HepG2 (cell line): Measurements from ENCODE around the gene NPBWR2. TPM values are rescaled to one million over a fixed set of nuclear protein-coding genes. Genes with fewer than 3 reads are reported as not detected.

Experiments
- ATF3 ChIP-seq: sonication (generic); formaldehyde crosslinking; IDR thresholded peaks from 2 replicates; pipeline ENCODE4 v1.4.0; 2020; ENCODE audit warnings: missing genetic modification reagents
- CENPX ChIP-seq: sonication (generic); formaldehyde crosslinking; IDR thresholded peaks from 2 replicates; pipeline ENCODE4 v1.9.0; 2021; ENCODE audit warnings: mild to moderate bottlenecking, missing genetic modification reagents, moderate library complexity
- DMAP1 ChIP-seq: IDR thresholded peaks from 2 replicates; pipeline ENCODE4 v1.6.1; 2016
- FOXM1 ChIP-seq: sonication (generic); formaldehyde crosslinking; IDR thresholded peaks from 2 replicates; pipeline ENCODE4 v1.5.0; 2020; ENCODE audit warnings: missing genetic modification reagents
- FOXO1 ChIP-seq: sonication (generic); formaldehyde crosslinking; IDR thresholded peaks from 2 replicates; pipeline ENCODE4 v1.4.0; 2020; ENCODE audit warnings: missing genetic modification reagents
- HNRNPK ChIP-seq: fragments of 200-400 bp; formaldehyde crosslinking; IDR thresholded peaks from 2 replicates; pipeline ENCODE4 v1.6.1; 2018; ENCODE audit warnings: low read length, low read depth, moderate library complexity, mild to moderate bottlenecking; ENCODE audit not compliant: poor library complexity, severe bottlenecking
- IKZF1 ChIP-seq: fragments of 450-650 bp; IDR thresholded peaks from 2 replicates; pipeline ENCODE4 v1.7.1; 2016
- IRF2 ChIP-seq: IDR thresholded peaks from 2 replicates; pipeline ENCODE4 v1.6.1; 2018; ENCODE audit warnings: missing genetic modification reagents, missing compliant biosample characterization
- KLF12 ChIP-seq: sonication (generic); formaldehyde crosslinking; IDR thresholded peaks from 2 replicates; pipeline ENCODE4 v1.4.0; 2020; ENCODE audit warnings: missing genetic modification reagents, borderline replicate concordance
- NR1H2 ChIP-seq: sonication (generic); formaldehyde crosslinking; IDR thresholded peaks from 2 replicates; pipeline ENCODE4 v1.8.1; 2022; ENCODE audit warnings: low read depth, missing genetic modification reagents, borderline replicate concordance
- RARA ChIP-seq: IDR thresholded peaks from 2 replicates; pipeline ENCODE4 v1.6.1; 2016; ENCODE audit warnings: missing genetic modification reagents, missing compliant biosample characterization
- SNAPC2 ChIP-seq: sonication (generic); formaldehyde crosslinking; IDR thresholded peaks from 2 replicates; pipeline ENCODE4 v1.8.1; 2022; ENCODE audit warnings: mild to moderate bottlenecking, missing genetic modification reagents
- TARDBP ChIP-seq: sonication (generic); formaldehyde crosslinking; IDR thresholded peaks from 2 replicates; pipeline ENCODE4 v1.8.0; 2022; ENCODE audit warnings: mild to moderate bottlenecking, missing genetic modification reagents
- THAP9 ChIP-seq: sonication (generic); formaldehyde crosslinking; IDR thresholded peaks from 2 replicates; pipeline ENCODE4; 2020; ENCODE audit warnings: missing genetic modification reagents, mild to moderate bottlenecking, borderline replicate concordance
- TRAFD1 ChIP-seq: sonication (generic); formaldehyde crosslinking; IDR thresholded peaks from 2 replicates; pipeline ENCODE4 v1.5.1; 2020; ENCODE audit warnings: missing genetic modification reagents, mild to moderate bottlenecking, borderline replicate concordance
- XRCC5 ChIP-seq: fragments of 200-400 bp; formaldehyde crosslinking; optimal IDR thresholded peaks from 2 replicates; pipeline ENCODE3; 2017; ENCODE audit warnings: mild to moderate bottlenecking, low read length
- ZFP36L2 ChIP-seq: sonication (generic); formaldehyde crosslinking; IDR thresholded peaks from 2 replicates; pipeline ENCODE4 v1.4.0; 2020; ENCODE audit warnings: missing genetic modification reagents
- ZFP41 ChIP-seq: sonication (generic); formaldehyde crosslinking; IDR thresholded peaks from 2 replicates; pipeline ENCODE4 v1.4.0; 2020; ENCODE audit warnings: mild to moderate bottlenecking, missing genetic modification reagents, borderline replicate concordance
- ZNF143 ChIP-seq: sonication (generic); formaldehyde crosslinking; IDR thresholded peaks from 2 replicates; pipeline ENCODE4 v1.4.0; 2020; ENCODE audit warnings: missing genetic modification reagents
- ZNF224 ChIP-seq: sonication (generic); formaldehyde crosslinking; IDR thresholded peaks from 2 replicates; pipeline ENCODE4 v1.5.0; 2020; ENCODE audit warnings: mild to moderate bottlenecking, missing genetic modification reagents
- ZNF891 ChIP-seq: sonication (generic); formaldehyde crosslinking; IDR thresholded peaks from 2 replicates; pipeline ENCODE4 v1.5.0; 2020; ENCODE audit warnings: mild to moderate bottlenecking, missing genetic modification reagents
- polyA plus RNA-seq, 8 experiments: library from polyadenylated mRNA; depleted of rRNA in 3 of 8; stranded (reverse) in 7 of 8; unstranded in 1 of 8; fragments of >200 nt; fragmentation: Illumina TruSeq in 4 of 8; extraction: Trizol in 4 of 8; gene quantifications; 2 replicates each; pipeline versions ENCODE4 v1.2.1 to v1.2.3, GENCODE V29; 2011 to 2016; ENCODE audit warnings: low read depth in 4 of 8, missing spikeins in 1 of 8, mixed read lengths in 1 of 8; ENCODE audit not compliant: insufficient read depth in 1 of 8
- total RNA-seq, 5 experiments: library from RNA; depleted of rRNA; stranded (reverse); fragments of >200 nt; fragmentation: Illumina TruSeq; extraction: Trizol; gene quantifications; 2 replicates each; pipeline ENCODE4 v1.2.3, GENCODE V29; 2016; ENCODE audit warnings: low read depth in 1 of 5
- TF ChIP-seq, protein P1 (sequence below): fragments of 450-650 bp; IDR thresholded peaks from 2 replicates; pipeline ENCODE4 v1.6.1; 2017; ENCODE audit warnings: mild to moderate bottlenecking
- TF ChIP-seq, protein P2 (sequence below): sonication (generic); formaldehyde crosslinking; IDR thresholded peaks from 2 replicates; pipeline ENCODE4 v1.4.0; 2020; ENCODE audit warnings: mild to moderate bottlenecking, missing genetic modification reagents

NPBWR2 gene
- total and polyA plus RNA-seq, 2 of the 13 experiments (the other 11 are each of a cell fraction or from before 2014, with no cell fraction given): not detected

GRCh38 chr20:64063389-64064144, 43.8 kb downstream of the NPBWR2 start (continued):
- TF ChIP-seq, protein P1, sequence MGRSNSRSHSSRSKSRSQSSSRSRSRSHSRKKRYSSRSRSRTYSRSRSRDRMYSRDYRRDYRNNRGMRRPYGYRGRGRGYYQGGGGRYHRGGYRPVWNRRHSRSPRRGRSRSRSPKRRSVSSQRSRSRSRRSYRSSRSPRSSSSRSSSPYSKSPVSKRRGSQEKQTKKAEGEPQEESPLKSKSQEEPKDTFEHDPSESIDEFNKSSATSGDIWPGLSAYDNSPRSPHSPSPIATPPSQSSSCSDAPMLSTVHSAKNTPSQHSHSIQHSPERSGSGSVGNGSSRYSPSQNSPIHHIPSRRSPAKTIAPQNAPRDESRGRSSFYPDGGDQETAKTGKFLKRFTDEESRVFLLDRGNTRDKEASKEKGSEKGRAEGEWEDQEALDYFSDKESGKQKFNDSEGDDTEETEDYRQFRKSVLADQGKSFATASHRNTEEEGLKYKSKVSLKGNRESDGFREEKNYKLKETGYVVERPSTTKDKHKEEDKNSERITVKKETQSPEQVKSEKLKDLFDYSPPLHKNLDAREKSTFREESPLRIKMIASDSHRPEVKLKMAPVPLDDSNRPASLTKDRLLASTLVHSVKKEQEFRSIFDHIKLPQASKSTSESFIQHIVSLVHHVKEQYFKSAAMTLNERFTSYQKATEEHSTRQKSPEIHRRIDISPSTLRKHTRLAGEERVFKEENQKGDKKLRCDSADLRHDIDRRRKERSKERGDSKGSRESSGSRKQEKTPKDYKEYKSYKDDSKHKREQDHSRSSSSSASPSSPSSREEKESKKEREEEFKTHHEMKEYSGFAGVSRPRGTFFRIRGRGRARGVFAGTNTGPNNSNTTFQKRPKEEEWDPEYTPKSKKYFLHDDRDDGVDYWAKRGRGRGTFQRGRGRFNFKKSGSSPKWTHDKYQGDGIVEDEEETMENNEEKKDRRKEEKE: no peak
- TF ChIP-seq THAP9 (CRISPR knock-in tag) (no peak), ATF3 (CRISPR knock-in tag) (no peak; the same call in 1 of the 2 replicates), RARA (CRISPR knock-in tag) (no peak), ZFP41 (CRISPR knock-in tag) (peak; percentile 64; the same call in 1 of the 2 replicates), TRAFD1 (CRISPR knock-in tag) (no peak), ZNF224 (peak; percentile 17; the same call in 1 of the 2 replicates), CENPX (CRISPR knock-in tag) (no peak), XRCC5 (no peak), ZFP36L2 (CRISPR knock-in tag) (no peak), TARDBP (CRISPR knock-in tag) (peak; percentile 62; the same call in 1 of the 2 replicates), ZNF143 (CRISPR knock-in tag) (peak; percentile 44; the same call in 1 of the 2 replicates), IKZF1 (no peak), SNAPC2 (no peak), HNRNPK (peak; percentile 83), FOXM1 (no peak), ZNF891 (CRISPR knock-in tag) (no peak; the same call in 1 of the 2 replicates), KLF12 (peak; percentile 63; the same call in 1 of the 2 replicates), FOXO1 (CRISPR knock-in tag) (no peak), IRF2 (CRISPR knock-in tag) (0 out of 2 replicates have a peak, but pooled peaks have one; percentile 34), DMAP1 (CRISPR knock-in tag) (no peak; the same call in 1 of the 2 replicates), NR1H2 (CRISPR knock-in tag) (no peak)
- TF ChIP-seq, protein P2, sequence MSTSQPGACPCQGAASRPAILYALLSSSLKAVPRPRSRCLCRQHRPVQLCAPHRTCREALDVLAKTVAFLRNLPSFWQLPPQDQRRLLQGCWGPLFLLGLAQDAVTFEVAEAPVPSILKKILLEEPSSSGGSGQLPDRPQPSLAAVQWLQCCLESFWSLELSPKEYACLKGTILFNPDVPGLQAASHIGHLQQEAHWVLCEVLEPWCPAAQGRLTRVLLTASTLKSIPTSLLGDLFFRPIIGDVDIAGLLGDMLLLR (CRISPR knock-in tag): peak; percentile 78
